ENCODE measurements around the gene EIF4E2. TPM values are rescaled to one million over a fixed set of nuclear protein-coding genes. Genes with fewer than 3 reads are reported as not detected.

The EIF4E2 gene
- total and polyA plus RNA-seq, 2 donors (not counting 3 experiments of a cell fraction or from before 2014, with no cell fraction given), result 50.0 to 96.5 TPM

GRCh38 chr2:232528746-232529460 lies 21.6 kb upstream of the EIF4E2 start:
- intact Hi-C loops (cut with micrococcal nuclease) (no loop called here), dilution Hi-C loops (cut with MboI; ENCODE audit: extremely low pct_ligation_motif_present, low sequenced_read_pairs) (no loop called here)
- no peaks in the 10 kb centered on the region for H4K20me1 ChIP-seq (replicated peaks; ENCODE audit: control insufficient read depth, extremely low read depth, insufficient read depth, low read length)
- no peaks in the 10 kb centered on the region for H3K9me1 ChIP-seq (replicated peaks; ENCODE audit: control insufficient read depth, extremely low read depth, insufficient read depth, low read length)
- H3K27me3 ChIP-seq (ENCODE audit: control insufficient read depth in 2 of 2, insufficient read depth in 2 of 2, low read length in 2 of 2), result peaks cover under 1 to 7% of the 10 kb centered on the region in 2 experiments
- ChIA-PET POLR2A (no interaction called here), CTCF (interaction anchor here (0.5 to 1.8 kb wide), 2 partner anchors 21 to 55 kb away, joined by 3 read pairs; partner anchors contain the start of genes EIF4E2 and TIGD1)
- TF ChIP-seq GATA2 (IDR thresholded peaks at IDR 0.05; ENCODE audit: insufficient read depth, insufficient read length, low read depth, low read length), result no peak
- TF ChIP-seq CTCF (IDR thresholded peaks at IDR 0.05; ENCODE audit: extremely low read depth in 1 of 2, insufficient read depth in 1 of 2, low read depth in 1 of 2, low read length in 2 of 2), result no peak
- TF ChIP-seq EZH2 (IDR thresholded peaks at IDR 0.05; ENCODE audit: borderline replicate concordance, low read depth, low read length, severe bottlenecking), result no peak
- TF ChIP-seq POLR2A (IDR thresholded peaks at IDR 0.05; ENCODE audit: low read depth, low read length), result no peak
- no peak for TF ChIP-seq JUN (IDR thresholded peaks at IDR 0.05; ENCODE audit: borderline replicate concordance, insufficient read depth, insufficient read length, low read depth)
- no peak for TF ChIP-seq POLR2AphosphoS5 (IDR thresholded peaks at IDR 0.05; ENCODE audit: insufficient read depth, low read depth, low read length)
- no peak for TF ChIP-seq MYC (IDR thresholded peaks at IDR 0.05; ENCODE audit: low read depth, low read length)
- TF ChIP-seq MAX (IDR thresholded peaks at IDR 0.05; ENCODE audit: insufficient read depth, insufficient read length), result no peak
- TF ChIP-seq FOS (IDR thresholded peaks at IDR 0.05; ENCODE audit: borderline replicate concordance, insufficient read depth, low read length), result no peak
- no peak overlapping the region for H3K4me3 ChIP-seq (replicated peaks in 1 of 3; ENCODE audit: insufficient read depth in 1 of 3, low read depth in 1 of 3, low read length in 3 of 3)
- H3K9ac ChIP-seq (replicated peaks; ENCODE audit: extremely low read depth, insufficient read depth, low read length), result no peak overlapping the region
- H3K4me1 ChIP-seq (ENCODE audit: control insufficient read depth, extremely low read depth, insufficient read depth, low read length), result no peaks in the 10 kb centered on the region
- no peak overlapping the region for H3K4me2 ChIP-seq (ENCODE audit: insufficient read depth, low read length)
- no peaks in the 10 kb centered on the region for H3K36me3 ChIP-seq (ENCODE audit: control insufficient read depth in 2 of 2, extremely low read depth in 1 of 2, insufficient read depth in 2 of 2, low read length in 2 of 2)
- no peak overlapping the region for H2AFZ ChIP-seq (ENCODE audit: low read depth, low read length)
- no peaks in the 10 kb centered on the region for H3K79me2 ChIP-seq (ENCODE audit: control insufficient read depth, insufficient read depth, low read length)
- no peaks in the 10 kb centered on the region for H3K9me3 ChIP-seq (replicated peaks; ENCODE audit: control insufficient read depth, insufficient read depth, low read length)
- FAIRE-seq, result no peak
- H3K27ac ChIP-seq (ENCODE audit: insufficient read depth, low read depth, low read length), result no peak overlapping the region
- no peak for DNase-seq (ENCODE audit: low read depth, low spot score)
- BruUV-seq (replicated peaks), result no TSS peak

Data from endothelial cell of umbilical vein (primary cell).